GM12865 (cell line): ENCODE measurements around the gene FAM199X.

Experiments used
- DNase-seq: peaks from one replicate; pipeline ENCODE4 v3.0.0; 2010; ENCODE audit warnings: low read depth
- H3K4me3 ChIP-seq: 2 replicates; pipeline ENCODE4 v1.5.1; 2011; ENCODE audit warnings: mild to moderate bottlenecking, low read depth, low read length, control low read depth
- CTCF ChIP-seq: IDR thresholded peaks from 2 replicates; pipeline ENCODE4 v1.5.1; 2011; ENCODE audit warnings: low read length, control low read depth, low read depth, inconsistent platforms; ENCODE audit not compliant: insufficient read depth; ENCODE audit errors: missing control alignments

FAM199X gene

GRCh38 chrX:104166735-104167436 lies 633 bp downstream of the FAM199X start:
- no peak for DNase-seq
- TF ChIP-seq CTCF = no peak
- H3K4me3 ChIP-seq = peak overlapping the region; percentile 83

DNA sequence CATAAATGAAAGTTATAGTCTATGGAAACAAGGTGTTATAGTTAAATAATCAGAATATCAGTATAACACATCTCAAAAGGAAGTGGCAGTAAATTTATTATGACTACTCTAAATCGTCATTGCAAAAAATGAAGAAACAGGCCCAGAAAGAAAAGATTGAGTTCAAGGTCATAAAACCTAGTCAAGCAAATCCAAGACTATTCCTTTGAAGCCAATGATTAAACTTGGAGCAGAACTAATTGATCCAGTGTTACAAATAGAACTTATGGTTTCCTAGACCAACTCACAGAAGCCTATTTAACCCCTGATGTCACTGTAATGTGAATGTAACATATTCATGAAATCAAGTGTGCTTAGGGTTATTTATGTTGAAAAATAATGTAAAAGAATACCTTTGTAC lies 1.9 kb downstream of the FAM199X start:
- TF ChIP-seq CTCF = no peak
- H3K4me3 ChIP-seq = peak overlapping the region; percentile 83; the same call in 1 of the 2 replicates
- DNase-seq = no peak

DNA sequence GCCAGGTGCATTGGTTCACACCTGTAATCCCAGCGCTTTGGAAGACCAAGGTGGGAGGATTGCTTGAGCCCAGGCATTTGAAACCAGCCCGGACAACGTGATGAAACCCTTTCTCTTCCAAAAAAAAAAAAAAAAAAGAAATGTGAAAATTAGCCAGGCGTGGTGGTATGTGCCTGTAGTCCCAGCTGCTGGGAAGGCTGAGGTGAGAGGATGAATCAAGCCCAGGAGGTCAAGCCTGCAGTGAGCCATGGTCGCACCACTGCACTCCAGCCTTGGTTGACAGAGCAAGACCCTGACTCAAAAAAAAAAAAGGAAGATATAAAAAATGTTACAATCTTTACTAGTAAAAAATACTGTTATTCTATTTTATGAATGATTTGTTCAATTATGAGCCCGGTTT lies 5.9 kb downstream of the FAM199X start:
- DNase-seq = no peak
- no peak for TF ChIP-seq CTCF

GRCh38 chrX:104172788-104173187 lies 6.5 kb downstream of the FAM199X start:
- no peak for DNase-seq
- TF ChIP-seq CTCF = no peak
- H3K4me3 ChIP-seq = no peak overlapping the region

More for the DNA sequence above, 5.9 kb downstream of the FAM199X start:
- no peak overlapping the region for H3K4me3 ChIP-seq

DNA sequence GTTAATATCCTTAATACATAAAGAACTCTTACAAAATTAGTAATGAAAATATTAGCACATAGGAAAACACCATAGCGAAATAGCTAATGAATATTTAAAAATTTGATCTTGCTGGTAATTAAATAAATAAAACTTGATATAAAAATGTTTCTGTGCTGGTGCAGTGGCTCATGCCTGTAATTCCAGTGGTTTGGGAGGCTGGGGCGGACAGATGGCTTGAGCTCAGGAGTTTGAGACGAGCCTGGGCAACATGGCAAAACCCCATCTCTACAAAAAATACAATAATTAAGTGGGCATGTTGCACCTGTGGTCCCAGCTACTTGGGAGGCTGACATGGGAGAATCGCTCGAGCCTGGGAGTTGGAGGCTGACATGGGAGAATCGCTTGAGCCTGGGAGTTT lies 7.6 kb downstream of the FAM199X start:
- no peak overlapping the region for H3K4me3 ChIP-seq
- no peak for TF ChIP-seq CTCF
- no peak for DNase-seq

- no peak for TF ChIP-seq CTCF
- H3K4me3 ChIP-seq = no peak overlapping the region
- DNase-seq = peak; percentile 2
These were observed 17.4 kb downstream of the FAM199X start for GRCh38 chrX:104183685-104184084.

DNA sequence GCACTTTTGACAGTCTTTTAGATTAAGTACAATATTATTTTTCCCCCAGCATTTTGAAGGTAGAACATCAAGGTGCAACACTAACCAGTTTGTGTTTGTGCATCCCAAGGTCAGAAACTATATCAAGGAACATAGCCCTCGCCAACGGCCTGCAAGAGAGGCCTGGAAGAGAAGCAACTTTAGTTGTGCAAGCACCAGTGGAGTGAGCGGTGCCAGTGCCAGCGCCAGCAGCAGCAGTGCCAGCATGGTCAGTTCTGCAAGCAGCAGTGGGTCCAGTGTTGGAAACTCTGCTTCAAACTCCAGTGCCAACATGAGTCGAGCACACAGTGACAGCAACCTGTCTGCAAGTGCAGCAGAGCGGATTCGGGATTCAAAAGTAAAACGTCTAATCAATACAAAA lies 21.7 kb downstream of the FAM199X start:
- DNase-seq = no peak
- no peak for TF ChIP-seq CTCF
- no peak overlapping the region for H3K4me3 ChIP-seq
